Stimulated activated naive B cell treated with anti-CD40 and anti-IgM and Interleukin-4, amounts not matched to agents 10 μg/mL and 1 μg/mL and 100 μg/mL, for 72 hours (primary cell): Measurements from ENCODE around the gene BNC2.

Experiments
- ATAC-seq, 2 donors: fragments of 150-1000 bp; cut with Tn5 transposase; replicated peaks; 2 replicates each; pipeline ENCODE4 v1.10.0; 2021; ENCODE audit warnings: moderate library complexity in 1 of 2
- DNase-seq: peaks from one replicate; pipeline ENCODE4 v3.0.0; 2021
- H3K27ac Mint-ChIP-seq: one replicate; pipeline ENCODE4 v1.8.0; 2022; ENCODE audit warnings: mild to moderate bottlenecking, mixed read lengths
- H3K27me3 Mint-ChIP-seq, 2 donors: one replicate each; pipeline ENCODE4 v1.8.0; 2022; ENCODE audit warnings: mixed read lengths in 2 of 2
- H3K36me3 Mint-ChIP-seq, 2 donors: one replicate each; pipeline ENCODE4 v1.8.0; 2022; ENCODE audit warnings: mixed read lengths in 2 of 2, mild to moderate bottlenecking in 1 of 2
- H3K4me1 Mint-ChIP-seq, 2 donors: one replicate each; pipeline ENCODE4 v1.8.0; 2022; ENCODE audit warnings: mixed read lengths in 2 of 2, mild to moderate bottlenecking in 1 of 2
- H3K4me3 Mint-ChIP-seq, 2 donors: one replicate each; pipeline ENCODE4 v1.8.0; 2022; ENCODE audit warnings: mild to moderate bottlenecking in 2 of 2, mixed read lengths in 2 of 2, moderate library complexity in 1 of 2
- H3K9me3 Mint-ChIP-seq, 2 donors: one replicate each; pipeline ENCODE4 v1.8.0; 2022; ENCODE audit warnings: mixed read lengths in 2 of 2, mild to moderate bottlenecking in 1 of 2

BNC2 gene

GRCh38 chr9:16813838-16814237 is 56.6 kb downstream of the BNC2 start:
- H3K4me3 Mint-ChIP-seq: no peak overlapping the region
- ATAC-seq: no peak

DNA sequence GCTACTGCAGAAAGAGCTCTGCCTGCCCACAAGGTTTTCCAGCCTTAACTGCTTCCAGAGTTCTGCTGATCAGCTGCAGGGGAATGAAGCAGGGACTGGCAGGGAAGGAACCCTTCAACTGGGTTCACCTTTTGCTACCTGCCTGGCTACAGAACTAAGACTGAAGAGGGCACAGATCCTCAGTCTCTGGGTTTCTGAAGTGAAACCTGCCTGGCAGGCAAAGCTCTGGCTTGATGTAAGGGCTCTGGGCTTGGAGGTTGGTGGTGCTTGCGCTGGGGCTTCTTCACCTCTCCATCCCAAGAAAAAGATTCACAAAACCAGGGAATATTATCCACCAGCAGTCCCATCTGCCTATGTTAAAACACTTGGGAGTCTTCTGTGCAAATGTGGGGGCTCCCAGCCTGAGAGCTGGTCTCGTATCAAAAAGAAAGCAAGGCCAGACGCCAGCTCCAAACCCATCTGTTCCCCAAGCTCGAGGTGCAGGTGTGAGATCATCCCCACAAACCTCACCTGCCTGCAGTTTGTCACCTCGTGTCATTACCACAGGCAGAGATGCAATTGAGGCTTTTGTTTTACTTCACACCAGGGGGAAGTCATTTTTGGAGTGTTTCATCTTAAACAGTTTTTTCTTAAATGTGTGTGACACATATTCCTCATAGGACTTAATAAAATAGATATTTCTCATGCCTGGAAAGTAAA is 58.3 kb downstream of the BNC2 start:
- H3K9me3 Mint-ChIP-seq: no peaks in the 10 kb centered on the region
- H3K36me3 Mint-ChIP-seq: no peaks in the 10 kb centered on the region
- H3K27ac Mint-ChIP-seq: no peak overlapping the region
- ATAC-seq (no peak), DNase-seq (no peak)
- no peak overlapping the region for H3K4me3 Mint-ChIP-seq
- H3K27me3 Mint-ChIP-seq: no peaks in the 10 kb centered on the region
- no peaks in the 10 kb centered on the region for H3K4me1 Mint-ChIP-seq

More at GRCh38 chr9:16813838-16814237, 56.6 kb downstream of the BNC2 start:
- Mint-ChIP-seq H3K36me3 (no peaks in the 10 kb centered on the region), H3K4me1 (no peaks in the 10 kb centered on the region), H3K27me3 (no peaks in the 10 kb centered on the region), H3K9me3 (peaks cover 0 to 1% of the 10 kb centered on the region in 2 donors), H3K27ac (no peak overlapping the region)
- no peak for DNase-seq

- no peak overlapping the region for H3K27ac Mint-ChIP-seq
- no peak overlapping the region for H3K4me3 Mint-ChIP-seq
- no peaks in the 10 kb centered on the region for H3K27me3 Mint-ChIP-seq
- H3K36me3 Mint-ChIP-seq: no peaks in the 10 kb centered on the region
- no peak for ATAC-seq
- H3K4me1 Mint-ChIP-seq: no peaks in the 10 kb centered on the region
- no peak for DNase-seq
- H3K9me3 Mint-ChIP-seq: no peaks in the 10 kb centered on the region
These were observed 60.4 kb downstream of the BNC2 start for GRCh38 chr9:16809912-16810610.

GRCh38 chr9:16806674-16807073 is 63.8 kb downstream of the BNC2 start:
- no peaks in the 10 kb centered on the region for H3K36me3 Mint-ChIP-seq
- H3K27ac Mint-ChIP-seq: no peak overlapping the region
- ATAC-seq: no peak
- DNase-seq: no peak
- H3K4me3 Mint-ChIP-seq: no peak overlapping the region
- no peaks in the 10 kb centered on the region for H3K9me3 Mint-ChIP-seq
- H3K4me1 Mint-ChIP-seq: no peaks in the 10 kb centered on the region
- H3K27me3 Mint-ChIP-seq: no peaks in the 10 kb centered on the region

DNA sequence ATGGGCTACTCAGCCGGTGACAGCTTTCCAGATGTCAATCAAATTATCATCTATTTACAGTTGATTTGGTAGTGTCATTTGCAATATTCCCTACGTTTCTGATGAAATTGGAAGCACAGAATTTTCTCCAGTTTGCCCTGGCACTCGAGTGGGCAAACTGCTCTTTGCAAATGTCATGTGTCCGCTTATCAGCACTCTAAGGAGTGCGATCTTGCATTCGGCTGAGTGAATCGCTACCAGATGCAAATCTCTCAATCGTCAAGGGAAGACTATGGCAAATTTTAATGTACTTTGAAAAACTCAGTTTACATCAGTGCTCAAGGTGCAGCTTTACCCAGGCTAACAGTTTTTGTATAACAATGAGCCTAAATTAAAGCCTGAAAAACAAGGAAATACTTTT is 66.8 kb downstream of the BNC2 start:
- ATAC-seq (no peak), DNase-seq (no peak)
- H3K27me3 Mint-ChIP-seq: no peaks in the 10 kb centered on the region
- H3K36me3 Mint-ChIP-seq: no peaks in the 10 kb centered on the region
- H3K27ac Mint-ChIP-seq: no peak overlapping the region
- H3K4me3 Mint-ChIP-seq: no peak overlapping the region
- no peaks in the 10 kb centered on the region for H3K4me1 Mint-ChIP-seq
- H3K9me3 Mint-ChIP-seq: no peaks in the 10 kb centered on the region

DNA sequence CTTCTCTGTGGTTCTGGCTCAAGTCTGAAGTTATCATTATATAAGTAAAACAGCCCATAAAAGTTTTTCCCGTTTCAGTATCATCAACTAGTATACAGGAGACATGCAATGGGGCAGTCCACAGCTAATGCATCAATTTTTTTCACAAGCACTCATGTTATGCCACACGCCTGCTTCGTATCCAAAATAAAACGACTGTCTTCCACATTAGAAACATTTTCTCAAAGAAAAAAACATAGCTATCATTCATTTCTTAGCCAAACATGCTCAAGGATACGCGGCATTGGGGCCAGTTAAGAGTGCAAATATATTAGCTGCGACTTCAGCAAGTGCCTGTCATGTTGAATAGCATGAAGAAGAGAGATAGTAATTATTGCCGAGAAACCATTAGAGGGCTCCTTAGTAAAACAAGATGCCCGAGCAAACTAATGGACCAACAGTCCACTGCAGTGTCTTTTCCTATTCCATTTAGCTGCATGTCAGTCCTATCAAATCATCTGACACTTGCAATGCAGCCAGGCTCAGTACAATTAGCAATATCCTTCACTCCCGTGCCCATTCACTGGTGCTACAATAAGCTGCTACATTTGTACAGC is 68.5 kb downstream of the BNC2 start:
- Mint-ChIP-seq H3K4me3 (no peak overlapping the region), H3K36me3 (no peaks in the 10 kb centered on the region), H3K4me1 (no peaks in the 10 kb centered on the region), H3K27ac (no peak overlapping the region), H3K27me3 (no peaks in the 10 kb centered on the region), H3K9me3 (peaks cover 0 to 3% of the 10 kb centered on the region in 2 donors)
- no peak for DNase-seq
- no peak for ATAC-seq

DNA sequence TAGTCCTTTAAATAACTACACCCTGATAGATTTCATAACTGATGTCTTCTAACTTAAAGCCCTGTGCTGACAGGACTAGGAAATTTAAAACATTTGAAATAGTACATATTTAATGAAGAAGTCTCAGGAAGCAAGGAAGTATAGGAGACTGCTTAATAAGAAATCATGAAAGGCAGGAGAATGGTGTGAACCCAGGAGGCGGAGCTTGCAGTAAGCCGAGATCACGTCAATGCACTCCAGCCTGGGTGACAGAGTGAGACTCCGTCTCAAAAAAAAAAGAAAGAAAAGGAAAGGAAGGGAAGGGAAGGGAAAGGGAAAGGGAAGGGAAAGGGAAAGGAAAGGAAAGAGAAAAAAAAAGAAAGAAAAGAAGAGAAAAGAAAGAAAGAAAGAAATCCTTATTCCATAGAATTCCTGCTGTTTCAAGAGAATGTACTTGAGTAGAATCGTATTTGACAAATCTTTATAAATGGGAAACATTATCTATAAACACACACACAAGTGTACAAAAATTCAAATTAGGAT is 74.1 kb downstream of the BNC2 start:
- Mint-ChIP-seq H3K27me3 (no peaks in the 10 kb centered on the region), H3K27ac (no peak overlapping the region), H3K4me3 (no peak overlapping the region), H3K9me3 (peaks cover 0 to 4% of the 10 kb centered on the region in 2 donors), H3K4me1 (no peaks in the 10 kb centered on the region), H3K36me3 (no peaks in the 10 kb centered on the region)
- no peak for ATAC-seq
- no peak for DNase-seq

DNA sequence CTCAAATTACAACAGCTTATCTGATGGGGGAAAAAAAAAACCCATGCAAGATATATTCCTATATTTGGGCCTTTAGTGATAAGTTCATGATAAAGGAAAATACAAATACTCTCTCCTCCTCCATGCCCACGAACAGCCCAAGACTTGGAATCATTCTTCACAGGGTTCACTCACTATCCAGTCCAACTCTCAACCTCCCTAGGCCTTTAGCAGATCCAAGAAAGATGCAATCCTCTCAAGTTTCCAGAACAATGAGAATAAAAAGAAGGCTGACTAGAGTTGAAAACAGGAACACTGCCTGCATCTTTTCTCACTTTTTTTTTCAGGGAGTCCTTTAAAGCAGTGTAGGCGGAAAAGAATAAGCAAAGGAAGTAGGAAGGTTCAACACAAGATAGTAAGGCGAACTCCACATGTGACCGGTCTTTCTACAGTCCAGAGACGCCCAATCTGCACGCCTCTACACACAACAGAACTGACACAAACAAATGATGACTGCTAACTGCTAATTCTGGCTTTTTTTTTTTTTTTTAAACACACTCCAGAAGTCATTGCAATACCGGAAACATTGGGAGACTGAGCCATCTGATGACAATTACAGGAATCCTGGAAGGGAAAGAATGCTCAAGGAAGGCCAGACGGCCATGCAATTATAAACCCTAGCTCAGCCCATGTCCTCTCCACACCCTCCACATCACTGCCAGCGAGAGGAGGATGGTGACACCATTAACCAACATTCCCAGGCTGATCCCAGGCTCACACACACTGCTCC is 75.4 kb downstream of the BNC2 start:
- H3K4me3 Mint-ChIP-seq: no peak overlapping the region
- no peaks in the 10 kb centered on the region for H3K4me1 Mint-ChIP-seq
- ATAC-seq (no peak), DNase-seq (no peak)
- H3K9me3 Mint-ChIP-seq: peaks cover 0 to 4% of the 10 kb centered on the region in 2 donors
- H3K27ac Mint-ChIP-seq: no peak overlapping the region
- H3K27me3 Mint-ChIP-seq: no peaks in the 10 kb centered on the region
- no peaks in the 10 kb centered on the region for H3K36me3 Mint-ChIP-seq

DNA sequence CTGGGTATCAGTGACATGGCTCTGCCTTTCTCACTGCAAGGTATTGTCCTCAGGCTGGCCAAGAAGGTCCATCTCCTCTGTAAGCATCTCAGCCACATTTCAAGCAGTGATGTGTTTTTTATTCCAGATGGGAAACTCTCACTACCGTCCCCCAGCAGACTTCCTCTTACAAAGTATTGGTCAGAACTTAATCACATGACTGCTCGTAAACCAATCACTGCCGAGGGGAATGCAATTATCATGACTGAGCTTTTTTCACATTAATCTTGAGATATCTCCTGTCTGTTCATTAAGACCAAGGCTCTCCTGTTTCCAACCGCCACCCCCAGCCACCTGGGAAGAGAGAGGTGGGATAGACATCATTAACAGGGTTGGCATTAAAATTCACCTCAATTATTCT is 76.4 kb downstream of the BNC2 start:
- no peak for ATAC-seq
- no peaks in the 10 kb centered on the region for H3K36me3 Mint-ChIP-seq

GRCh38 chr9:16787724-16788123 is 82.7 kb downstream of the BNC2 start:
- no peak for ATAC-seq

More for the DNA sequence above, 76.4 kb downstream of the BNC2 start:
- Mint-ChIP-seq H3K27me3 (no peaks in the 10 kb centered on the region), H3K4me1 (no peaks in the 10 kb centered on the region), H3K4me3 (no peak overlapping the region), H3K27ac (no peak overlapping the region), H3K9me3 (peaks cover 3 to 7% of the 10 kb centered on the region in 2 donors)
- no peak for DNase-seq

GRCh38 chr9:16784002-16784401 is 86.5 kb downstream of the BNC2 start:
- Mint-ChIP-seq H3K36me3 (no peaks in the 10 kb centered on the region), H3K9me3 (peaks cover 0 to 2% of the 10 kb centered on the region in 2 donors), H3K4me3 (no peak overlapping the region), H3K27ac (no peak overlapping the region), H3K27me3 (no peaks in the 10 kb centered on the region), H3K4me1 (no peaks in the 10 kb centered on the region)
- no peak for ATAC-seq
- DNase-seq: no peak

More at GRCh38 chr9:16787724-16788123, 82.7 kb downstream of the BNC2 start:
- peaks cover 3 to 5% of the 10 kb centered on the region in 2 donors for H3K9me3 Mint-ChIP-seq
- H3K4me1 Mint-ChIP-seq: no peaks in the 10 kb centered on the region
- no peak for DNase-seq
- H3K27me3 Mint-ChIP-seq: no peaks in the 10 kb centered on the region
- H3K27ac Mint-ChIP-seq: no peak overlapping the region
- no peaks in the 10 kb centered on the region for H3K36me3 Mint-ChIP-seq
- no peak overlapping the region for H3K4me3 Mint-ChIP-seq

- H3K9me3 Mint-ChIP-seq: peaks cover 0 to 2% of the 10 kb centered on the region in 2 donors
- no peaks in the 10 kb centered on the region for H3K27me3 Mint-ChIP-seq
- H3K36me3 Mint-ChIP-seq: no peaks in the 10 kb centered on the region
- H3K4me1 Mint-ChIP-seq: no peaks in the 10 kb centered on the region
- no peak overlapping the region for H3K4me3 Mint-ChIP-seq
- ATAC-seq (no peak), DNase-seq (no peak)
- no peak overlapping the region for H3K27ac Mint-ChIP-seq
These were observed 88.0 kb downstream of the BNC2 start for GRCh38 chr9:16782490-16782889.

GRCh38 chr9:16775330-16775729 is 95.1 kb downstream of the BNC2 start:
- ATAC-seq: no peak
- H3K4me3 Mint-ChIP-seq: no peak overlapping the region
- H3K4me1 Mint-ChIP-seq: no peaks in the 10 kb centered on the region

DNA sequence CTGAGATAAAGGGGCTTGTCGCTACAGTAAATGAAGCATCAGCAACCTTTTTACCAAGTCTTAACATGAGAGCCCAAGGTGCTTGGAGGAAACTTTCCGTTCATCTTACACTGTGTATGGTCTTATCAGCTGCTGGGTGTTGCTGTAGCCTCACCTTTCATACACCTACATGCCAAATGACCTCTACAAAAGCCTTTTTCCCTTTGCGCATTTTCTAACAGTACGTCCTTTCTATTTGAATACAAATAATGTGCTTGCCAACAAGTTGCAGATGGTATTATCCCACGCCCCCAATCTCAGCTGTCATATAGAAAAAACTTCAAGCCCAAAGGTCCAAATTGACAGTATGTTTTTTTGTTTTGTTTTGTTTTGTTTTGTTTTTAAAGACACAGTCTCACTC is 96.9 kb downstream of the BNC2 start:
- Mint-ChIP-seq H3K9me3 (no peaks in the 10 kb centered on the region), H3K27ac (no peak overlapping the region), H3K36me3 (no peaks in the 10 kb centered on the region), H3K4me3 (no peak overlapping the region), H3K4me1 (no peaks in the 10 kb centered on the region), H3K27me3 (no peaks in the 10 kb centered on the region)
- ATAC-seq (no peak), DNase-seq (no peak)

More at GRCh38 chr9:16775330-16775729, 95.1 kb downstream of the BNC2 start:
- no peaks in the 10 kb centered on the region for H3K36me3 Mint-ChIP-seq
- H3K27ac Mint-ChIP-seq: no peak overlapping the region
- no peaks in the 10 kb centered on the region for H3K9me3 Mint-ChIP-seq
- no peaks in the 10 kb centered on the region for H3K27me3 Mint-ChIP-seq
- no peak for DNase-seq
